Thoracic aorta endothelial cell (primary cell): ENCODE measurements around the gene SI. TPM values are rescaled to one million over a fixed set of nuclear protein-coding genes. Genes with fewer than 3 reads are reported as not detected.

Experiments used
- small RNA-seq: library from RNA; depleted of rRNA; stranded (forward); fragments of <200 nt; gene quantifications from one replicate; pipeline ENCODE3, GENCODE V24; 2012
- total RNA-seq: library from RNA; depleted of rRNA; stranded (reverse); fragments of >200 nt; gene quantifications from 2 replicates; pipeline ENCODE4 v1.2.3, GENCODE V29; 2012

SI gene
- total RNA-seq = not detected in 2 replicates

DNA sequence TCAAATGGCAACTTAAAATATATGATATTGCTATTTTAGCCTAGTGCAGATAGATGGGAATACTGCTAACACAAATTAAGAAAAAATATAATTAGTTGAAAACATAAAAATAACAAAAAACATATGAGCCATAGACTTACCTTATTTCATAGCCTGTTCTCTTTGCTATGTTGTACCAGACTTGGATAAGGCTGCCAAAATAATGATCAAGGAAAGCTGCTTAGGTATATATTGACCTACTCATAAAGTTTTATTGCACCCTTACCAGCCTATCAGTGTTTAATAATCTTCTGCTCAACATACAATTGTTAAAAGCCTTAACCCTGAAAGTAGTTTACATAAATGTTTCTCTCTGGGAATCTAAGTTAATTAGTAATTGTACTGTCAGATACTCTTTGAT, at the start of gene SI:
Gene SI (minus strand): TSS at position 204 of the 400 bp plus-strand sequence. CDS start 2,484 bp downstream, outside the sequence.

Small RNA genes within 50 kb of the gene (small RNA-seq; reads per million reads assigned to genes)
- not detected for gene RF00019

Other genes with a start within 250 kb of the SI start
- not detected in 2 replicates for gene SLITRK3, start 117.9 kb upstream of the SI start, total RNA-seq